ENCODE measurements around the gene ADAM10.

ADAM10 gene

DNA sequence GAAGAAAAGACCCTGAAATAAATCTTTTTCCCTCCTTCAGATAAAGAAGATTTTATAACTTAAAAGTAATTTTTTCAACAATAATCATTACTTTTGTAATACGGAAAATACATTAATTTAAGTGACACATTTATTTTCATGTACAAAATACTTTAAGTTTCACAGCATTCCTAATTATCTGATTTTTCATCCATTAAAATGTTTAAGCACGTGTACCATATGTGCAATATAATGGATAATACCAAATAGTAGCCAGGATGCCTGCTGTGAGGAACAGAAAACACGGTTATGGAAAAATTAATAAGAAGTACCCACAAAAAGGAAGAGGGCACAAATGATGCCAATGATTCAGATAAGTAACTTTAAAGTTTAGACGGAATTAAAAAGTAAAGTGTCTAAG is 33.5 kb downstream of the ADAM10 start:
- DNase-seq (no peak), ATAC-seq (replicated peaks) (no peak)
- peaks cover 17 to 25% of the 10 kb centered on the region in 2 donors for H3K4me1 Mint-ChIP-seq
- H3K36me3 Mint-ChIP-seq: peaks cover 6 to 18% of the 10 kb centered on the region in 2 donors
- H3K4me3 Mint-ChIP-seq: no peak overlapping the region
- H3K27ac Mint-ChIP-seq: no peak overlapping the region
- H3K27me3 Mint-ChIP-seq: no peaks in the 10 kb centered on the region
- H3K9me3 Mint-ChIP-seq: no peaks in the 10 kb centered on the region

DNA sequence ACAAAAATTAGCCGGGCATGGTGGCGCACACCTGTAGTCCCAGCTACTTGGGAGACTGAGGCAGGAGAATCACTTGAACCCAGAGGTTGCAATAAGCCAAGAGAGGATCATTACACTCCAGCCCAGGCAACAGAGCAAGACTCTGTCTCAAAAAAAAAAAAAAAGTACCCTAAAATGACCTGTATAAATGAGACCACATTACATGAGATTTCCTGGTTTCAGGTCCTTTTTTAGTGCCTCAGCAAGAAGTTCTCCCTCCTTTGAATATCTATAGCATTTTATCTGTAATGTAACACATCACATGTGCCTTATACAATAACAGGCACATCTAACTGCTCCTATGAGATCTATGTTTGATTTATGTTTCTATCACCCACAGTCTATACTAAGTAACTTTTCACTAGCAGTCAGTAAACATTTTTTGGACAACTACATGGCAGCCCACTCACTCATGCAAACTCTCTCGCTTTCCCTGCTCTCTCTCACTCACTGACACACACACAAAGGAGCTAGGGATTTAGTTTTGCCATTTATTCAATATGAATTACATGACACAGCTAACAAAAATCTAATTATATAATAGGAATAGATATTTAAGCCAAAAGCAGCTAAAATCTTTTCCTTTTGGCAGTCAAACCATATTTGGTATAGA is 34.1 kb downstream of the ADAM10 start:
- Mint-ChIP-seq H3K9me3 (no peaks in the 10 kb centered on the region), H3K36me3 (peaks cover 5 to 18% of the 10 kb centered on the region in 2 donors), H3K27ac (no peak overlapping the region), H3K4me3 (no peak overlapping the region), H3K27me3 (no peaks in the 10 kb centered on the region), H3K4me1 (peaks cover 17 to 19% of the 10 kb centered on the region in 2 donors)
- ATAC-seq (replicated peaks) (peak; percentile 77 to 91), DNase-seq (no peak)

DNA sequence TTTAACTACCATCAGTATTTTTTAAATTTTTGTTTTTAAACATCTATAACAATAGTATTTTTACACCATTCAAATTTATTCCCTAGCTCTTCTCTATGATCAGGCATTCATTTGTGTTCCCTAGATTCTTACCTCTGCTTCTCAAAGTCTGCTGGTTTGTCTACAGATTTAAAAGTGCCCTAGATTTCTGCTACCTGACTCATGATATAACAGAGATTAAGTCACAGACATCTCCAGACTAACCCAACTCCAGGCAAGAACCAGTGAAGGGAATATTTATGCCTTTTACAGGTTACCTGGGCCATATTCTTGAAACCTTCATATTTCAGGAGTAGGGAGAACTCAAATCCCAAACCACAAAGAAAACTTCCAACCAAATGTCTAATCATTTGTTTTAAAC is 38.8 kb downstream of the ADAM10 start:
- Mint-ChIP-seq H3K27me3 (no peaks in the 10 kb centered on the region), H3K4me3 (no peak overlapping the region), H3K27ac (no peak overlapping the region), H3K36me3 (peaks cover 7 to 25% of the 10 kb centered on the region in 2 donors), H3K4me1 (peaks cover 19 to 20% of the 10 kb centered on the region in 2 donors), H3K9me3 (peaks cover 0 to 3% of the 10 kb centered on the region in 2 donors)
- DNase-seq (no peak), ATAC-seq (replicated peaks) (no peak)

DNA sequence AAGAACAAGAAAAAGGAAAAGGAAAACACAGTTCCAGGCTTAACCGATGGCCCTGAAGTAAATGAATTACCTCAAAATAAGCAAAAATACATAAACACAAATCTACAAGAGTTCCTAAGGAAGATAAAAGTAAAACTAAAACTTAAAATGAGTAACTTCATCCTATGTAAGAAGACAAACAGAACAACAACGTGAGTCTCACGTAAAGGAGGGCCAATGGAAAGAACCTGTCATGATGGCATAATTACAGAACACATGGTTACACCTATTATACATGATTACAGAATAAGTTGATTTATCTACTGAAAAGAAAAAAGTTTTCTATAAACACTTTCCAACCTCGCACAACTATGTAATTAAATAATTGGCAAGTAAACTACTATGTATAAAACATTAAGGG is 42.1 kb downstream of the ADAM10 start:
- ATAC-seq (replicated peaks) (no peak), DNase-seq (no peak)
- H3K9me3 Mint-ChIP-seq: peaks cover 7 to 11% of the 10 kb centered on the region in 2 donors
- H3K27ac Mint-ChIP-seq: peak overlapping the region; percentile 80
- no peak overlapping the region for H3K4me3 Mint-ChIP-seq
- H3K27me3 Mint-ChIP-seq: no peaks in the 10 kb centered on the region
- H3K4me1 Mint-ChIP-seq: peaks cover 22 to 32% of the 10 kb centered on the region in 2 donors
- peaks cover 19 to 33% of the 10 kb centered on the region in 2 donors for H3K36me3 Mint-ChIP-seq

DNA sequence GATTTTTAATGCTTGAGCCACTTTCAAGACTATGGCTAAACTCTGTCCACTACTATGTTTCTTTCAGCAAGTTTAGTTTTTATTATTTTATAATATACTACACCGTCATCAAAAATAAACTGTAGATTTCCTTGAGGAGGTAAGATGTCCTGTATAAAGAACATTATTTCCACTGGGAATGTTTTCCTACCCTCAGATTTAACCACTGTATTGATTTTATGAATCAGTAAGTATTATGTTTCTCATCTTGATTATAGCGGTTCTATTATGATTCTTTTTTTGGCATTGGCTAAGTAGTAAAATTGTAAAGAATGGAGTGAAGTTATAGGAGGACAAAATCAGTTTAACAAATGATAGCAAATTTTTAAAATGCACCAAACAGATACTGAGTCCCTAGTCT is 44.4 kb downstream of the ADAM10 start:
- Mint-ChIP-seq H3K27ac (no peak overlapping the region), H3K4me3 (no peak overlapping the region), H3K9me3 (peaks cover 7 to 13% of the 10 kb centered on the region in 2 donors), H3K36me3 (peaks cover 37 to 53% of the 10 kb centered on the region in 2 donors), H3K27me3 (no peaks in the 10 kb centered on the region), H3K4me1 (peaks cover 29 to 47% of the 10 kb centered on the region in 2 donors)
- ATAC-seq (replicated peaks) (no peak), DNase-seq (no peak)

- ATAC-seq (replicated peaks) (no peak), DNase-seq (no peak)
- peak overlapping the region; percentile 51 for H3K27ac Mint-ChIP-seq
- H3K36me3 Mint-ChIP-seq: peaks cover 45 to 58% of the 10 kb centered on the region in 2 donors
- peaks cover 8 to 18% of the 10 kb centered on the region in 2 donors for H3K9me3 Mint-ChIP-seq
- H3K4me1 Mint-ChIP-seq: peaks cover 33 to 55% of the 10 kb centered on the region in 2 donors
- no peaks in the 10 kb centered on the region for H3K27me3 Mint-ChIP-seq
- H3K4me3 Mint-ChIP-seq: no peak overlapping the region
Observed at GRCh38 chr15:58704155-58704865, 45.2 kb downstream of the ADAM10 start.

DNA sequence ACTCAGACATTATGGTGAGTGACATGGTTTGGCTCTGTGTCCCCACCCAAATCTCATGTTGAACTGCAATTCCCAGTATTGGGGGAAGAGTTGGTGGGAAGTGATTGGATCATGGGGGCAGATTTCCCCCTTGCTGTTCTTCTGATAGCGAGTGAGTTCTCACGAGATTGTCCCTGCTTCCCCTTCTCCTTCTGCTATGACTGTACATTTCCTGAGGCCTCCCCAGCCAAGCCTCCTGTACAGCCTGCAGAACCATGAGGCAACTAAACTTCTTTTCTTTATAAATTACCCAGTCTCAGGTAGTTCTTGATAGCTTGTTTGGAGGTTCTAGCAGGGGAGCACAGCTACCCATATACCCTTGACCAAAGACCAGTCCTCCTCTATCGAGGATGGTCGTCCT is 45.9 kb downstream of the ADAM10 start:
- peak; percentile 69 to 82 for ATAC-seq (replicated peaks)
- no peak overlapping the region for H3K4me3 Mint-ChIP-seq
- peaks cover 52 to 65% of the 10 kb centered on the region in 2 donors for H3K36me3 Mint-ChIP-seq
- H3K4me1 Mint-ChIP-seq: peaks cover 36 to 61% of the 10 kb centered on the region in 2 donors
- H3K9me3 Mint-ChIP-seq: peaks cover 13 to 20% of the 10 kb centered on the region in 2 donors
- no peak for DNase-seq
- no peaks in the 10 kb centered on the region for H3K27me3 Mint-ChIP-seq
- peak overlapping the region; percentile 51 for H3K27ac Mint-ChIP-seq

GRCh38 chr15:58702233-58702632 is 47.3 kb downstream of the ADAM10 start:
- no peaks in the 10 kb centered on the region for H3K27me3 Mint-ChIP-seq
- peaks cover 39 to 62% of the 10 kb centered on the region in 2 donors for H3K4me1 Mint-ChIP-seq
- no peak overlapping the region for H3K4me3 Mint-ChIP-seq
- DNase-seq: no peak
- ATAC-seq (replicated peaks): no peak
- H3K36me3 Mint-ChIP-seq: peaks cover 58 to 72% of the 10 kb centered on the region in 2 donors
- peaks cover 18% of the 10 kb centered on the region in 2 donors for H3K9me3 Mint-ChIP-seq
- H3K27ac Mint-ChIP-seq: no peak overlapping the region

GRCh38 chr15:58701376-58701775 is 48.1 kb downstream of the ADAM10 start:
- ATAC-seq (replicated peaks) (no peak), DNase-seq (no peak)
- Mint-ChIP-seq H3K9me3 (peaks cover 16 to 18% of the 10 kb centered on the region in 2 donors), H3K36me3 (peaks cover 54 to 63% of the 10 kb centered on the region in 2 donors), H3K27ac (no peak overlapping the region), H3K4me3 (no peak overlapping the region), H3K4me1 (peaks cover 40 to 62% of the 10 kb centered on the region in 2 donors), H3K27me3 (no peaks in the 10 kb centered on the region)

- Mint-ChIP-seq H3K36me3 (peaks cover 54 to 62% of the 10 kb centered on the region in 2 donors), H3K4me1 (peaks cover 36 to 64% of the 10 kb centered on the region in 2 donors), H3K4me3 (no peak overlapping the region), H3K27ac (peak overlapping the region; percentile 14), H3K27me3 (no peaks in the 10 kb centered on the region), H3K9me3 (peaks cover 16 to 18% of the 10 kb centered on the region in 2 donors)
- ATAC-seq (replicated peaks) (no peak), DNase-seq (no peak)
Observed at GRCh38 chr15:58699769-58700168, 49.7 kb downstream of the ADAM10 start.

DNA sequence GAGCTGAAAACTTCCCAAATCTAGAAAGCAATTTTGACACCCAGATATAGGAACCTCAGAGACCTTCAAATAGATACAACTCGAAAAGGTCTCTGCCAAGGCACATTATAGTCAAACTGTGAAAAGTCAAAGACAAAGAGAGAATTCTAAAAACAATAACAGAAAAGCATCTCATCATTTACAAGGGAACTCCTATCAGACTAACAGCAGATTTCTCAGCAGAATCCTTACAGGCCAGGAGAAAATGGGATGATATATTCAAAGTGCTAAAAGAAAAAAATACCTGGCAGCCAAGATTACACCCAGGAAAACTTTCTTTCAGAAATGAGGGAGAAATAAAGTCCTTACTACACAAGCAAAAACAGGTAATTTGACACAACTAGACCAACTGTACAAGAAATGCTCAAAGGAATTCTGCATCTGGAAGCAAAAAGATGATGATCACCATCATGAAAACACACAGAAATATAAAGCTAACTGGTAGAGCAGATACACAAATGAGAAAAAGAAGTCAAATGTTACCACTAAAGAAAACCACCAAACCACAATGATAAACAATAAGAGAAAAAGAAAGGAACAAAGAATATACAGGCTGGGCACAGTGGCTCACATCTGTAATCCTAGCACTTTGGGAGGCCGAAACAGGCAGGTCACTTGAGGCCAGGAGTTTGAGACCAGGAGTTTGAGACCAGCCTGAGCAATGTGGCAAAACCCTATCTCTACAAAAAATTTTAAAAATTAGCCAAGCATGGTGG is 50.4 kb downstream of the ADAM10 start:
- Mint-ChIP-seq H3K4me3 (no peak overlapping the region), H3K27ac (peak overlapping the region; percentile 14), H3K9me3 (peaks cover 15 to 16% of the 10 kb centered on the region in 2 donors), H3K27me3 (no peaks in the 10 kb centered on the region), H3K4me1 (peaks cover 34 to 69% of the 10 kb centered on the region in 2 donors), H3K36me3 (peaks cover 51 to 55% of the 10 kb centered on the region in 2 donors)
- peak in 1 of 2 donors; percentile 27 for ATAC-seq (replicated peaks)
- no peak for DNase-seq

DNA sequence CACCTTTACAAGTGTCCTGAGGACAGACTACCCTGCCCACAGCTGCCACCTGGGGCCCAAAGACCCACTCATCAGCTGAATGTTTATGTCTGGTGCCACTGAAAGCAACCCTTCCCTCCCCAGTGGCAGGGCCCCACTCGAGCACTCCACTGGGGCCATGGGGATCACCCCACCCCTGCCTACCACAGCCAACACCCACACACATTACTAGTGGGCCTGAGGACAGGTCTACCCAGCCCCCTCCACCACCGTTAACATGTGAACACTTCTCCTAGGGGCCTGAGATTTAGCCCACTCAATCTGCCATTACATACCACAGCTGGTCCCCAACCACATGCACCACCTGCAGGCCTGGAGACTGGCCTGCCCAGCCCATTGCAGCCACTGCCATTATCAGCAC is 52.3 kb downstream of the ADAM10 start:
- peak overlapping the region; percentile 63 for H3K27ac Mint-ChIP-seq
- peaks cover 45 to 48% of the 10 kb centered on the region in 2 donors for H3K36me3 Mint-ChIP-seq
- peaks cover 9 to 10% of the 10 kb centered on the region in 2 donors for H3K9me3 Mint-ChIP-seq
- H3K4me1 Mint-ChIP-seq: peaks cover 29 to 68% of the 10 kb centered on the region in 2 donors
- H3K4me3 Mint-ChIP-seq: no peak overlapping the region
- H3K27me3 Mint-ChIP-seq: no peaks in the 10 kb centered on the region
- ATAC-seq (replicated peaks) (no peak), DNase-seq (no peak)

- Mint-ChIP-seq H3K9me3 (peaks cover 9 to 10% of the 10 kb centered on the region in 2 donors), H3K4me1 (peaks cover 25 to 65% of the 10 kb centered on the region in 2 donors), H3K36me3 (peaks cover 40 to 44% of the 10 kb centered on the region in 2 donors), H3K27me3 (no peaks in the 10 kb centered on the region), H3K27ac (peak overlapping the region; percentile 91), H3K4me3 (no peak overlapping the region)
- no peak for ATAC-seq (replicated peaks)
- no peak for DNase-seq
Observed at GRCh38 chr15:58696738-58697137, 52.8 kb downstream of the ADAM10 start.

All from stimulated activated naive B cell treated with anti-CD40 and anti-IgM and Interleukin-4, amounts not matched to agents 10 μg/mL and 1 μg/mL and 100 μg/mL, for 72 hours (primary cell).